Bronchial epithelial cell (primary cell): ENCODE measurements around the gene GCNA. TPM values are rescaled to one million over a fixed set of nuclear protein-coding genes. Genes with fewer than 3 reads are reported as not detected.
A peak's percentile ranks its signal among the peaks of the same experiment; 100 is the strongest.

Experiments
- DNase-seq: peaks from one replicate; pipeline ENCODE4 v3.0.0-alpha.2; 2010; ENCODE audit warnings: low read depth
- FAIRE-seq: peaks from 2 replicates; lab custom pipeline; 2011; peaks lifted over from hg19 to GRCh38; lab: Jason Lieb, UNC
- H3K27me3 ChIP-seq: 2 replicates; pipeline ENCODE4 v1.5.1; 2011; ENCODE audit warnings: low read length; ENCODE audit not compliant: control insufficient read depth, insufficient read depth
- H3K36me3 ChIP-seq: 2 replicates; pipeline ENCODE4 v1.5.1; 2011; ENCODE audit warnings: low read length; ENCODE audit not compliant: control insufficient read depth, insufficient read depth
- H3K4me3 ChIP-seq: 2 replicates; pipeline ENCODE4 v1.5.1; 2011; ENCODE audit warnings: mild to moderate bottlenecking, low read depth, low read length, control low read depth
- total RNA-seq: library from RNA; depleted of rRNA; stranded (reverse); fragments of >200 nt; gene quantifications from 2 replicates; pipeline ENCODE4 v1.2.1, GENCODE V29; 2014
- TF ChIP-seq, protein P1 (sequence below): IDR thresholded peaks from 2 replicates; pipeline ENCODE4 v1.5.1; 2011; ENCODE audit warnings: mild to moderate bottlenecking, moderate library complexity, low read length, control low read depth, inconsistent platforms; ENCODE audit not compliant: insufficient read depth, severe bottlenecking

Gene GCNA
- total RNA-seq, 1 donor from 2014 or later: 1.6 TPM

DNA sequence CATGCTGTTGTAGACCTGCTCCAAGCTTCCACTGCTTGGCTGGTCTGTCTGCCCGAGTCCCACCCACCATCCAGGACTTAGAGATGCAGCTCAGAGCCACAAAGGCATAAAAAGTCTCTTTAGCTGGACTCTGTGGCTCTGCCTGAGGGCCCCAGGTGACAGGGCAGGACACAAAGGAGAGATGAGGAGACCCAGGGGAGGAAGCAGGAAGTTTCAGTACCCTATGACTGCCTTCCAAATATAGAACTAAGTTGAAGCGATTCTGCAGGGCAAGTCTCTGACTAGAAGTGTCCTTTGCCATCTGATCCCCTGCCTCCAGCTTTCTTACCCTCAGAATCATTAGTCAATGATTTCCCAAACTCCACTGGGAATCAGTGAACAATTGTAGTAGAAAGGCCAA, 51.2 kb downstream of the GCNA start:
- Histone ChIP-seq H3K36me3 (no peaks in the 10 kb centered on the region), H3K4me3 (no peak overlapping the region), H3K27me3 (no peaks in the 10 kb centered on the region)
- no peak for FAIRE-seq
- no peak for DNase-seq
- TF ChIP-seq, protein P1, sequence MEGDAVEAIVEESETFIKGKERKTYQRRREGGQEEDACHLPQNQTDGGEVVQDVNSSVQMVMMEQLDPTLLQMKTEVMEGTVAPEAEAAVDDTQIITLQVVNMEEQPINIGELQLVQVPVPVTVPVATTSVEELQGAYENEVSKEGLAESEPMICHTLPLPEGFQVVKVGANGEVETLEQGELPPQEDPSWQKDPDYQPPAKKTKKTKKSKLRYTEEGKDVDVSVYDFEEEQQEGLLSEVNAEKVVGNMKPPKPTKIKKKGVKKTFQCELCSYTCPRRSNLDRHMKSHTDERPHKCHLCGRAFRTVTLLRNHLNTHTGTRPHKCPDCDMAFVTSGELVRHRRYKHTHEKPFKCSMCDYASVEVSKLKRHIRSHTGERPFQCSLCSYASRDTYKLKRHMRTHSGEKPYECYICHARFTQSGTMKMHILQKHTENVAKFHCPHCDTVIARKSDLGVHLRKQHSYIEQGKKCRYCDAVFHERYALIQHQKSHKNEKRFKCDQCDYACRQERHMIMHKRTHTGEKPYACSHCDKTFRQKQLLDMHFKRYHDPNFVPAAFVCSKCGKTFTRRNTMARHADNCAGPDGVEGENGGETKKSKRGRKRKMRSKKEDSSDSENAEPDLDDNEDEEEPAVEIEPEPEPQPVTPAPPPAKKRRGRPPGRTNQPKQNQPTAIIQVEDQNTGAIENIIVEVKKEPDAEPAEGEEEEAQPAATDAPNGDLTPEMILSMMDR: no peak

DNA sequence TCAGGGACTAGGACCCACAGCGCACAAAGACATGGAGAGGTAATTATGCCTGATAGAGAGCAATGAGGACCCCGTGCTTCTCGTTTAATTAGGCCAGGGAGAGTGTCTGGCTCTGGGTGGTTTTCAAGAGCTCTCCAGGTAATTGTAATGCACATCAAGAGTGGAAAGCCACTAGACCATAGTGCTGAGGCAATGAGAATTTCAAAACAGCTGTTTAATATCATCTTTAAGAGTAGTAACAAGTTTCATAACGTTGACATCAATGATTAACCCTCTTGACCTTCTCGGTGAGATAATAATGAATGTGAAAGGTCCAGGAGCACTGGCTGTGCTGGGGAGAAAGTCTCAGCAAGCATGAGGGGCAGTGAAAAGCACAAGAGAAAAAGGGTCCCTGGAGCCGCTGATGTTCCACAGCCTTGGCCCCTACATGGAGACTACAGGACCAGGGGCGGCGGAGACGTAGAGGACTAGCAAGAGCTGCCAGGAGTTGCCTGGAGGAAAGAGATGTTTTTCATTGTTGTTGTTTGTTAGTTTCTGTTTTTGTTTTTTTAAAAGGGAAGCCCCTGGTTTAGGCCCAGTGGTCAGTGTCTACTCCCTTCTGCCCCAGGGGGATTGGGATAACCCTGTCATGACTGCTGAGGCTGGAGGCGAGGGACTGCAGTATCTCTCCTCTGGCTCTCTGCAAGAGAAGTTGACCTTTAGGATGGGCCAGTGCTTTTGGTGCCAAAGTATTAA, 54.9 kb downstream of the GCNA start:
- peak; percentile 23 for FAIRE-seq
- DNase-seq: no peak
- Histone ChIP-seq H3K36me3 (no peaks in the 10 kb centered on the region), H3K27me3 (no peaks in the 10 kb centered on the region), H3K4me3 (no peak overlapping the region)
- TF ChIP-seq, protein P1: no peak

DNA sequence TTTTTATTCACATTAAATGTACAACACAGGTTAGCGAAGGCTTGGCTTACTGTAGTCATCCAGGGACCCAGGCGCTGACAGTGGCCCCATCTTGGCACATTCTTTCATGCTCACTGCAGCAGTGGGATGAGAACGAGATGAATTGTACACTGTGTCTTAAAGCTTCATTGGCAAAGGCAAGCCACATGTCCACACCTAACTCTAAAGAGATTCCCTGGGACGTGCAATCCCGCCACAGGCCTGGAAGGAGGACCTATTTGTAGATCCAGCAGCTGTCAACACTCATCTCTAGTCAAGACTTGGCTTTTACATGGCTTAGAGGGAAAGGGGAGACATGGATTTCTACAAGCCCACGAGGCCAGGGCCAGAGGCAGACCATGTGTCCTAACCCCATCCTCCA, 56.1 kb downstream of the GCNA start:
- H3K36me3 ChIP-seq: no peaks in the 10 kb centered on the region
- no peak for DNase-seq
- FAIRE-seq: no peak
- TF ChIP-seq, protein P1: no peak
- no peaks in the 10 kb centered on the region for H3K27me3 ChIP-seq
- H3K4me3 ChIP-seq: no peak overlapping the region

DNA sequence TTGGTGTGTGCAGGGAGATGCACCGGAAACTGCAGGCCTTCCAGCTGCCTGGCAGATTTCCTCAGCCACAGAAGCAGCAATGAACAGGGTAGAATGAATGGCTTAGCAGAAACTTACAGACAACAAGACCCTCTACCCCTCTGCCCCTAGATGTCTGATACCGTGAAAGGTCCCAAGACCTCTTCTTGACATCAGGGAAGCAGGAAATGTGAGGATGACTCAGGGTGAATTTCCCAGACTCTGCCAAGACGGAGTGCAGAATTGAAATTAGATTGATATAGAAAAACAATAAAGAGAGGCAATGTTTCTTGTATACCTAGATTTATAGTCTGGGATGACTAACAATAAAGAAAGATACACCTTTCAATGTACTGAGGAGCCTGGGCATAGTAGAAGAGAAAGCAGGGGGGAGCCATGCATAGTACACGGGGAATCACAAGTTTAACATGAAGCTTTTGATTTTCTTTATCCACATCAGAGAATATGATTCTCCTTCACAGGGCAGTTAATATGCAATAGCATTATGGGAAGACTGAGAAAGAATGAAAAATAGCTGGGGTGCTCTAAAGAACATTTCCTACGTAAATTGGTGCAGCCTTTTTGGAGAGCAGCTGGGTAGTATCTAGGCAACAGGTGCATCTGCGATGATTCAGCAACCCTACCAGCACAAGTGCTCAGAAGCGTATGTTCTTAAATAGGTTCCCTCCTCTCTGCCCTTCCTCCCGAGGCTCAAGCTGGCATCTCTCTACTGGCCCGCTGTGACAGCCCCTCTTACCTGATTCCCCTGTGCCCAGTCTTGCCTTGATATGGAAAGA, 58.4 kb downstream of the GCNA start:
- TF ChIP-seq, protein P1: no peak
- Histone ChIP-seq H3K36me3 (no peaks in the 10 kb centered on the region), H3K27me3 (no peaks in the 10 kb centered on the region), H3K4me3 (no peak overlapping the region)
- FAIRE-seq: no peak
- DNase-seq: peak; percentile 34

DNA sequence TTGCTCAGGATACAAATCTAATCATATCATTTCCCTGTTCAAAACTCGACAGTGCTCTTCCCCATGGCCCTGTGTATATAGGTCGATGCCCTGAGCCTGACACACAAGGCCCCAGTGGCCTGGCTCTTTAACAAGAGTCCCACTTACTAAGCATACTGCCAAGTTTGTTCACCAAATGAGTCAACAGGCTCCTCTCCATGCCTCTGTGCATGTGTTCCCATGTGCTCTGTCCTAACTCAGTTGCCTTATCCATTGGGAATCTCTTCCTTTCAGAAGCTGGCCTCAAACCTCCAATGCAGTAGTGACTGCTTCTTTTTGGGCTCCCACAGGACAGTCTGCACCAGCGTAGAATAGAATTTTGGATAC, 59.0 kb downstream of the GCNA start:
- Histone ChIP-seq H3K36me3 (no peaks in the 10 kb centered on the region), H3K4me3 (no peak overlapping the region), H3K27me3 (no peaks in the 10 kb centered on the region)
- DNase-seq (peak; percentile 48), FAIRE-seq (no peak)
- TF ChIP-seq, protein P1: no peak
